Stimulated activated CD8-positive, alpha-beta memory T cell treated with anti-CD3 and anti-CD28 coated beads, Interleukin-15, amount 100 ng/mL, for 48 hours (primary cell): ENCODE measurements around the gene SLC17A3.

Experiments
- DNase-seq, 2 donors: peaks; one replicate each; pipeline ENCODE4 v3.0.0-alpha.2; 2020; ENCODE audit warnings: low read depth in 2 of 2

The SLC17A3 gene

DNA sequence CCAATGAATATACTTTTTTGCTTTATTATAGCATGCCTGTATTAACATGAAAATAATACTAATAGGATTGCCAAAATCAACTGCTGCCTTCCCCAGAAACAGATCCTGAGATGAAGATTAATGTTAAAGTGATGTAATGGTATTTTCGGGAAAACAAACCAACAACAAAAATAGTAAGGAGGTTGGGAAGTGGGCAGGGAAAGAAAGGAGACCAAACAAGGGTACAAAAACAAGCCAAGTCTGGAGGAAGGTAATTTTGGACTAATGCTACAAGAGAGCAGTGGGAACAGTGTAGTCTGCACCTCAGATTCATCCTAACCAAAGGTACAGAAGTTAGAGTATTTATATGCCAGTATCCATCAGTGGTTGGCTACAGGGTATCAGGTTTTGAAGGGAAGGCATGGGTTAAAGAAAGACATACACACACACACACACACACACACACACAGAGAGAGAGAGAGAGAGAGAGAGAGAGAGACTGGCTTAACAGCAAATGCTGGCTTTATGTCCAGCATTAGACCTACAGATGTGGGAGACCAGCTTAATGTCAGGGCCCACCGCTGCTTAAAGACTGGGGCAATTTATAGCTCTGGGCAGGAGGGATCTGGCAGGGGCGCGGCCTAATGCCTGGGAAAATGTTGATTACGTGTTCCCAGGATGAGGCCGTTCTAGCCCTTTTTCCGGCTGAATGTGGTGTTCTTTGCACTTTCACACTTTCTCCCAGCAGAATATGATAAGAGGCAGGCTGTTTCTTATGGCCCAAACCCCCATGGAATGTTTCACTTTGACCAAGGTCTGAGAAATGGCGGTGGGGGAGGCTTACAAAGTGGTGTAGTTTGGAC lies 38.4 kb downstream of the SLC17A3 start:
- DNase-seq = no peak

DNA sequence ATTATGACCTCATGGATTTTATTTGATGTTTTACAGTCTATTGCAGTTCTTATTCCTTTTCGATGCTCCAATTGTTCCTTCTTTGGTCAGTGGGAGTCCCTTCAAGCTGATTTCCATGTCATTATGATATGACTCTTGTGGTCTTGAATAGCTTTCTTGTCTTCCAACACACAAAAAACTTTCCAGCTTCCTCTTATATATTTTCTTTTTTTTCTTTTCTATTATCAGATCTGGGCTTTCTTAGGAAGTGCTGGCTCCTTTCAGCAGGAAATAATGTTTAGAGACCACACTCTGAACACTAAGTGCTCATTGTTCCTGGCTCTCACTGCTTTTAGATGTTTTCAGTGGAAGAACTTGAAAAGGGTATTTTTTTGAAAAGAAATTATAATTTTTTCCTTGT lies 39.1 kb downstream of the SLC17A3 start:
- no peak for DNase-seq

DNA sequence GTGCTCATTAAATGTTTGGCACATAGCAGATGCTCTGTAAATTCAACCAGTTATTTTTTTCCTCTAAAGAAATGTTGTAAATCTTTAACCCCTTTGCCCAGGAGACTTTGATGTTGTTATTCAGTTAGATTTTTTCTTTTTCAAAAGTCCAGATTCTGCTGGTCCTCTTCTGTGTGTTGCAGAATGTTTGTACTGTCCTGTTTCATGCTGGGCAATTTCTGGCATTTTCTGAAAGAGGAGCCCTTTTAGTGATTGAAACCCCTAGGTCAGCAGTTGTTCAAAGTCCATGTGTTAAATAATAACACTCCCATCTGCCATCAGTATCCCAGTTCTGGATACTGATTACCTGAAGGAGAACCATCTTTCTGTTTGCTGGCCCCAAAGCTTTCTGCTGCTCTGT lies 40.9 kb downstream of the SLC17A3 start:
- no peak for DNase-seq

DNA sequence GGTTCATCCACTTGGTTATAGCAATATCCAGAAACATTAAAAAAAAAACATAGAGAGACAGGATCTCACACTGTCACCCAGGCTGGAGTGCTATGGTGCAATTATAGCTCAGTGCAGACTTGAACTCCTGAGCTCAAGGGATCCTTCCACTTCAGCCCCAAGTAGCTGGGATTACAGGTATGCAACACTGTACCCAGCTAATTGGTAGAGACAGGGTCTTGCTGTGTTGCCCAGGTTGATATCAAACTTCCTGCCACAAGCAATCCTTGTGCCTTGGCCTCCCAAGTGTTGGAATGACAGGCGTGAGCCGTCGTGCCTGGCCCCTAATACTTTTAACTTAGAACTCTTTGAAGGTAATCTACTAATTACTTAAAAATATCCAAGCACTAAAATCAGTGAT lies 41.4 kb downstream of the SLC17A3 start:
- DNase-seq = no peak

DNA sequence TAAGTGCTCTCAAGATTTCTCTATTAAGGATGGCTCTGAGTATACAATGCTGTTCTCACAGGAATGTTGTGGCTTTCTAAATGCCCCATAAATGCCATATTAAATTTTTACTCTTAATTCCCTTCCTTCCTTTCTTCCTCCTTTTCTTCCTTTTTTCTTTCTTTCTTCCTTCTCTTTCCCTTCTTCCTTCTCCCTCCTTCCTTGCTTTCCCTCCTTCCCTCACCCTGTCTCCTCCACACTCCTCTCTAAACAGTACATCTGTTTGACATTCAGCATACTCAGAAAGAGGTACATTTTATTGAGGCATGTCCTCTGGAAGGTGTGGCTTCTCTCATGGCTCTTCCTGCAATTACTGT lies 41.8 kb downstream of the SLC17A3 start:
- DNase-seq = no peak

DNA sequence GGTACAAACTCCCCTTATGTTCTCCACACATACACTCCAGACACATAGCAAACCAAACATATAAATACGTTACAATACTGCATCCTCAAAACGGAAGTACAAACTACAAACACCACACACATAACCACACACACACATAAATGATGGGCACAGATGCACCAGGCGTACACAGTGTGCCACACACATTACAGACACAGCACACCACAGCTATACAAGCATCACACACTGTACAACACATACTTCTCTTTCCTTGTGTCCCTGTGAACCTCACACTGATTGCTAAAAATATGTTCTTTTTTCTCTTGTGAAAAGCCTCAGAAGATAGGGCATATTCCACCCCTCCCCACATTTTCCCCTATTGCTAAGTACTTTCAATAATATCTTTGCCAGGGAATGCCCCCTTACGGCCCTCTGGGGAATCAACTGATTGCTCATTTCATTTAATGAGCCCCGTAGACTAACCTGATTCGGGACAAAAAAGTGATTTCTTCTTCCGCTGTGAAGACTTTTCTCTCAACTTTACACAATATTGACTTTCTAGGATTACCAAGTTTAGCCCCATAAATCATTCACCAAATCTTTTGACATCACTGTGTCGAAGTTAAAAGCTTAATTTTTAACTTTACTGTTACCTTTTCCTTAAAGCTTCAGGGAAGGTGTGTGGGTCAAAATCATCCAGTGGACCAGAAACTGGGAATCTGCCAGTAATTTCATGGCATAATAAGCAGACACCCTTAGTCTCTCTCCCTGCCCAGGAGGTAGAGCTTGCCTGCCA lies 42.3 kb downstream of the SLC17A3 start, which contains the start of gene SLC17A1:
Gene SLC17A1, minus strand, starts transcription at position 521 of the 775 bp plus-strand sequence. CDS start 1,495 bp downstream, outside the sequence.
- DNase-seq = no peak

DNA sequence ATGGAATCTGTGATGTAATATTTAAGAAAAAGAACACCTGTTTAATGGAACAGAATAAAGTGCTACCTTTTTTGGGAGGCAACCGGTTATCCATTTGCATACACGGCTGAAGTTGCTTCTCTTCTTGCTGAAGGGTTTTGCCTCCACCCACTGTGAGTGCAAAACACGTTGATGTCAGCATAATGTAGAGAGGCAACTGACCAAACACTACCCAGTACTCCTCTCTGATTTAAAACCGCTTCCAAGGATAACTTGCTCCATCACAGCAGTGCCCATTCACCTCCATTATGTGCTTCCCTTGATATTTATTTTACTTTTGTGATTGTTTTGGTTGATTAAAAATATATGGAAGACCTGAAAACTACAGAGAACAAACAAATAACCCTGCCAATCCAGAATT lies 43.6 kb downstream of the SLC17A3 start:
- no peak for DNase-seq

DNA sequence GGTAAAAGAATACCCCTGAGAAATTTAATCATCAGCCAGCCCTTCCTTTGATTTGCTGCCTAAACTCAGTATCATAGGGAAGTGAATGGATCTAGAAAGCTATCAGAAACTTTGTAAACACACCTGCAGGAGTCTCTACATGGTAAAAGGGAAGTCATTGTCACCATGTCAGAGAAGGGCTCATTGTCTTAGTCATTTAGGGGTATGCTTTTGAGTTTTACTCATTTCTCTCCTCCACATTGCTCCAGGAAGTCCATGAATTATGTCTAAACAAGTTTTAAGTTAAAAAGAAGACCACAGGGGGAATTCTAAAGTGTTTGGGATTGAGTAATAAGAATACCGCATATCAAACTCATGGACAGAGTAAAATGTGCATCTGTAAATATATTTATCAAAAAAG lies 44.7 kb downstream of the SLC17A3 start:
- no peak for DNase-seq

DNA sequence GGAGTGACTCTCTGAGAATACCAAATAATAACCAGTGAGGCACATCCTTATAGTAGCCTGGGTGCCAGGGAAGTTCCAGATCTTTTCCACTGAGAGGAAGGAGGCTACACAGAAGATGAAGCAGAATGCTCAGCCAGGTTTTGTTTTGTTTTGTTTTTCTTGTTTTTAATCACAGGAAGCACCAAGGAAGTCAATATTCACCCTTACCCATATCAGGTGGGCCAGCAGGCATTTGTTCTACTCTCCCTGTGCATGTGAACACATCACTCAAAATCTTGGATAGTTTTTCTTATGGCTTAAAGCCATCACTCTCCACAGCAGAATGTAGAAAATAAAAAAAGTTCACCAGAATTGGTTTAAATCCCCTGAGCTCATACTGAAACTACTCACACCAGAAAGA lies 52.7 kb downstream of the SLC17A3 start:
- DNase-seq = no peak

DNA sequence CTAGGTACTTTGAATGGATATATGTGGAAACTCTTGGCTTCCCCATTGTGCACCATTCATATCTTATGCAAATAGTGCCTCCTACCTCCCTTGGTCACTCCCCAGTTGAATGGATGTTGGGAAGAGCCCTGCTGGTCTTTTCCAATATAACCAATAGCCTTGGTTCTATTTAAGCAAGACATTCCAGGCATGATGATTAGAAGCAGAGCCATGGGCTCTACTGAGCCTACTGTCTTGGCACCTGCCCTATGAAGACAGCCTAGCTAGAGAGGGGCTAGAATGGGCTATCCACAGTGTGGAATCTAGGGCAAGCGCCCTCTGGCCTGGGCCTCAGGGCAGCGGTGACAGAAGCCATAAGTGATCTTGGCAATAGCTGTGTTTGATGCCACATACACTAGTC lies 57.8 kb downstream of the SLC17A3 start:
- no peak for DNase-seq

DNA sequence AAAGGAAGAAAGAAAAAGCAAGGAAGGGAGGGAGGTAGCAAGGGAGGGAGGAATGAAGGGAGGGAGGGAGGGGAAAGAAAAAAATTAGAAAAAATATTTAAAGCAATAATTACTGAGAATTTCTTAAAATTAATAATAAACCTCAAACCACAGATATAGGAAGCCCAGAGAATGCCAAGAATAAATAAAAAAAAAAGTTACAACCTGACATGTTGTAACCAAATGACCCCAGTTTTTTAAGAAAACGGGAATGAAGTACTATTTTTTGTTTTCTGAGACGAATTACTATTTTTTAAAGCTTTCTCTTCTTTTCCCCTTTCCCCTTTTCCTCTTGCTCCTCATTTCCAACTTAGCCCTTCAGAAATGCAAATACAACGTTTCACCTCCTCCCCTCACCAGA lies 58.8 kb downstream of the SLC17A3 start:
- no peak for DNase-seq

DNA sequence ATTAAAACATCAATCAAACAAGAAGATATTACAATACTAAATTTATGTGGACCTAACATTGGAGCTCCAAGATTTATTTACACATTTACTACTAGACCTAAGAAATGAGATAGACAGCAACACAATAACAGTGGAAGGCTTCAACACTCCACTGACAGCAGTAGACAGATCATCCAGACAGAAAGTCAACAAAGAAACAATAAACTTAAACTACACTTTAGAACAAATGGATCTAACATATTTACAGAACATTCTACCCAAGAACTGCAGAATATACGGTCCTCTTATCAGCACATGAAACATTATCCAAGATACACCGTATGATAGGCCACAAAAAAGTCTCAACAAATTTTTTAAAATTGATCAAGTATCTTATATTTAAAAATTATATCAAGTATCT lies 69.2 kb downstream of the SLC17A3 start:
- no peak for DNase-seq

DNA sequence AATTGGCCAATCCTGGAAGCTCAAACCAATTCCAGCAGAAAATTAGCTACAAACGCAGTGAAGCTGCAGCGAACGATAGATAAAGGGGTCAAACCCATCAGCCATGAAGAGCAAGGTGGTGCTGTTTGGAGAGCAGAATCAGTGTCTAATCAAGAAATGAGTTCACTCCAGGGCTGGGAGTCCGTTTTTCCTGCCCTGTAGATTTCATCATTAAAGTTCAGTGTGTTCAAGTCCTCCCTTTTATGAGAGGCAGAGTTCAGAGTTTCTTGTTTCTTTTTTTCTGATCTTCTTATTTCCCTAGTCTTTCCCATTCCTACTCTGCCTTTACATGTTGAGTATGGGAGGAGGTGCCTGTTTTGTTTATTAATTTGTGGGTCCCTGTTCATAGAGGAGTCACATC lies 72.6 kb downstream of the SLC17A3 start:
- DNase-seq = no peak
